SK-N-SH treated with all-trans-retinoic acid at 6 μM for 48 hours (cell line): ENCODE measurements around the gene DEAF1.

ENCODE experiments used
- ATAC-seq: fragments of 200-7000 bp; cut with Tn5 transposase; 3 replicates; pipeline ENCODE4 v1.9.1; 2020; ENCODE audit warnings: mild to moderate bottlenecking, moderate library complexity
- ARNTL ChIP-seq: fragments of 450-650 bp; formaldehyde crosslinking; IDR thresholded peaks from 2 replicates; pipeline ENCODE4 v1.5.0; 2020; ENCODE audit warnings: low read depth, mild to moderate bottlenecking, moderate library complexity, borderline replicate concordance
- BACH2 ChIP-seq: fragments of 250-450 bp; sonication (Bioruptor Pico); IDR thresholded peaks from 2 replicates; pipeline ENCODE4 v1.9.0; 2021; ENCODE audit warnings: mild to moderate bottlenecking, borderline replicate concordance
- CSDC2 ChIP-seq: fragments of 250-450 bp; sonication (Bioruptor Pico); IDR thresholded peaks from 2 replicates; pipeline ENCODE4 v1.5.0; 2020; ENCODE audit warnings: mild to moderate bottlenecking, moderate library complexity
- ESRRG ChIP-seq: fragments of 250-450 bp; sonication (Bioruptor Pico); IDR thresholded peaks from 2 replicates; pipeline ENCODE4 v1.6.1; 2021; ENCODE audit warnings: mild to moderate bottlenecking
- GLIS3 ChIP-seq: fragments of 250-450 bp; sonication (Bioruptor Pico); IDR thresholded peaks from 2 replicates; pipeline ENCODE4 v1.5.0; 2020; ENCODE audit warnings: mild to moderate bottlenecking, moderate library complexity
- ISL1 ChIP-seq: fragments of 250-450 bp; sonication (Bioruptor Pico); IDR thresholded peaks from 2 replicates; pipeline ENCODE4 v2.1.2; 2022; ENCODE audit warnings: mild to moderate bottlenecking, moderate library complexity
- OSR1 ChIP-seq: fragments of 250-450 bp; sonication (Bioruptor Pico); IDR thresholded peaks from 2 replicates; pipeline ENCODE4 v1.8.0; 2022; ENCODE audit warnings: moderate library complexity, mild to moderate bottlenecking, inconsistent platforms
- PPARA ChIP-seq: fragments of 250-450 bp; sonication (Bioruptor Pico); IDR thresholded peaks from 2 replicates; pipeline ENCODE4 v1.5.0; 2020; ENCODE audit warnings: mild to moderate bottlenecking, borderline replicate concordance
- RARB ChIP-seq: fragments of 250-450 bp; sonication (Bioruptor Pico); IDR thresholded peaks from 2 replicates; pipeline ENCODE4 v1.8.0; 2021; ENCODE audit warnings: mild to moderate bottlenecking, moderate library complexity
- SNAI2 ChIP-seq: fragments of 250-450 bp; sonication (Bioruptor Pico); IDR thresholded peaks from 2 replicates; pipeline ENCODE4 v1.5.0; 2020; ENCODE audit warnings: mild to moderate bottlenecking, moderate library complexity
- TCF4 ChIP-seq: fragments of 250-450 bp; sonication (Bioruptor Pico); IDR thresholded peaks from 2 replicates; pipeline ENCODE4 v1.8.0; 2021; ENCODE audit warnings: mild to moderate bottlenecking, moderate library complexity, borderline replicate concordance
- TOX ChIP-seq: fragments of 250-450 bp; sonication (Bioruptor Pico); IDR thresholded peaks from 2 replicates; pipeline ENCODE4 v1.8.0; 2021; ENCODE audit warnings: mild to moderate bottlenecking, moderate library complexity, borderline replicate concordance
- ZC3H10 ChIP-seq: fragments of 250-450 bp; sonication (Bioruptor Pico); IDR thresholded peaks from 2 replicates; pipeline ENCODE4 v1.5.1; 2021; ENCODE audit warnings: mild to moderate bottlenecking, moderate library complexity
- ZFP3 ChIP-seq: fragments of 250-450 bp; sonication (Bioruptor Pico); IDR thresholded peaks from 2 replicates; pipeline ENCODE4 v1.5.0; 2020; ENCODE audit warnings: mild to moderate bottlenecking, moderate library complexity
- ZFP30 ChIP-seq: fragments of 450-650 bp; formaldehyde crosslinking; IDR thresholded peaks from 2 replicates; pipeline ENCODE4 v1.5.0; 2022; ENCODE audit warnings: mild to moderate bottlenecking, moderate library complexity
- ZNF565 ChIP-seq: fragments of 450-650 bp; formaldehyde crosslinking; conservative IDR thresholded peaks from 2 replicates; pipeline ENCODE4 v1.5.0; 2020; ENCODE audit warnings: low read depth, mild to moderate bottlenecking, moderate library complexity
- ZNF70 ChIP-seq: fragments of 450-650 bp; formaldehyde crosslinking; IDR thresholded peaks from 2 replicates; pipeline ENCODE4 v1.5.0; 2020; ENCODE audit warnings: mild to moderate bottlenecking, moderate library complexity
- TF ChIP-seq, protein P1 (sequence below): fragments of 250-450 bp; sonication (Bioruptor Pico); IDR thresholded peaks from 2 replicates; pipeline ENCODE4 v1.8.0; 2020; ENCODE audit warnings: mild to moderate bottlenecking, moderate library complexity, borderline replicate concordance
- TF ChIP-seq, protein P2 (sequence below): fragments of 250-450 bp; sonication (Bioruptor Pico); IDR thresholded peaks from 2 replicates; pipeline ENCODE4 v1.8.0; 2021; ENCODE audit warnings: low read depth, mild to moderate bottlenecking, moderate library complexity, borderline replicate concordance
- TF ChIP-seq, protein P3 (sequence below): fragments of 250-450 bp; sonication (Bioruptor Pico); IDR thresholded peaks from 2 replicates; pipeline ENCODE4 v1.5.1; 2020; ENCODE audit warnings: low read depth, mild to moderate bottlenecking, moderate library complexity
- TF ChIP-seq, protein P4 (sequence below): fragments of 250-450 bp; sonication (Bioruptor Pico); IDR thresholded peaks from 2 replicates; pipeline ENCODE4 v1.5.1; 2021; ENCODE audit warnings: mild to moderate bottlenecking, moderate library complexity

DEAF1 gene

DNA sequence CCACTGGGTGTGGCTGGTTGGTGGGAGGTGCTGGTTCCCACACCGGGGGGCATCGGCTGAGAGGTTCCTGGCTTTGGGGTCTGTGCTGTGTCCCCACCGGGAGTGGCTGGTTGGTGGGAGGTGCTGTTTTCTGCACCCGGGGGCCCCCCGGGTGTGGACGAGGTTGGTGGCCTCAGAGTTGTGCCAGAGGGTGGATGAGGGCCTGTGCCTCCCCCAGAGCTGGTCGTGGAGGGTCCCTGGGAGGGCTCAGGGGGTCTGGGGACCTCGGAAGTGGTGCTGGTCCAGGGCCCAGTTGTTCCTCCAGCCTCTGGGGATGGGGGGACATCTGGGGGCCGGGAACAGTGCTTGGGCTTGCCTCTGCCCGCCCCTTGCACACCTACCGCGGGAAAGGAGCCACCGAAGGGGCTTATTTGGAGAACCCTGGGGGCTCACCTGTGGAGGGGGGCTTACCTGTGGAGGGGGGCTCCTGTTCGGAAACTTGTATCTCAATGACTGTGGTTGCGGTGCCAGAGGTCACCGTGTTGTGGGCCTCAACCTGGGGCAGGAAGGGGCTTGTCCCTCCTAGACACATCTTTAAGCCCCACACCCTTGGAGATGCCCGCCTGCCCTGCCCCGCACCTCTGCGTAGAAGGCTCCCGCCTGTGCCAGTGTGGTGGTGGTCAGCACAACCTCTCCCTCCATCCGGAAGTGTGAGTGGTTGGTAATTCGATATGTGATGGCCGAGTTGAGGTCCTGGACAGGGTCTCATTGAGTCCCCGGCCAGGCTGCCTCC lies 76.0 kb downstream of the DEAF1 start:
- TF ChIP-seq, protein P1, sequence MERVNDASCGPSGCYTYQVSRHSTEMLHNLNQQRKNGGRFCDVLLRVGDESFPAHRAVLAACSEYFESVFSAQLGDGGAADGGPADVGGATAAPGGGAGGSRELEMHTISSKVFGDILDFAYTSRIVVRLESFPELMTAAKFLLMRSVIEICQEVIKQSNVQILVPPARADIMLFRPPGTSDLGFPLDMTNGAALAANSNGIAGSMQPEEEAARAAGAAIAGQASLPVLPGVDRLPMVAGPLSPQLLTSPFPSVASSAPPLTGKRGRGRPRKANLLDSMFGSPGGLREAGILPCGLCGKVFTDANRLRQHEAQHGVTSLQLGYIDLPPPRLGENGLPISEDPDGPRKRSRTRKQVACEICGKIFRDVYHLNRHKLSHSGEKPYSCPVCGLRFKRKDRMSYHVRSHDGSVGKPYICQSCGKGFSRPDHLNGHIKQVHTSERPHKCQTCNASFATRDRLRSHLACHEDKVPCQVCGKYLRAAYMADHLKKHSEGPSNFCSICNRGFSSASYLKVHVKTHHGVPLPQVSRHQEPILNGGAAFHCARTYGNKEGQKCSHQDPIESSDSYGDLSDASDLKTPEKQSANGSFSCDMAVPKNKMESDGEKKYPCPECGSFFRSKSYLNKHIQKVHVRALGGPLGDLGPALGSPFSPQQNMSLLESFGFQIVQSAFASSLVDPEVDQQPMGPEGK (CRISPR knock-in tag) = no peak
- no peak for TF ChIP-seq ZFP30 (CRISPR knock-in tag)
- no peak for TF ChIP-seq CSDC2 (CRISPR knock-in tag)
- TF ChIP-seq, protein P2, sequence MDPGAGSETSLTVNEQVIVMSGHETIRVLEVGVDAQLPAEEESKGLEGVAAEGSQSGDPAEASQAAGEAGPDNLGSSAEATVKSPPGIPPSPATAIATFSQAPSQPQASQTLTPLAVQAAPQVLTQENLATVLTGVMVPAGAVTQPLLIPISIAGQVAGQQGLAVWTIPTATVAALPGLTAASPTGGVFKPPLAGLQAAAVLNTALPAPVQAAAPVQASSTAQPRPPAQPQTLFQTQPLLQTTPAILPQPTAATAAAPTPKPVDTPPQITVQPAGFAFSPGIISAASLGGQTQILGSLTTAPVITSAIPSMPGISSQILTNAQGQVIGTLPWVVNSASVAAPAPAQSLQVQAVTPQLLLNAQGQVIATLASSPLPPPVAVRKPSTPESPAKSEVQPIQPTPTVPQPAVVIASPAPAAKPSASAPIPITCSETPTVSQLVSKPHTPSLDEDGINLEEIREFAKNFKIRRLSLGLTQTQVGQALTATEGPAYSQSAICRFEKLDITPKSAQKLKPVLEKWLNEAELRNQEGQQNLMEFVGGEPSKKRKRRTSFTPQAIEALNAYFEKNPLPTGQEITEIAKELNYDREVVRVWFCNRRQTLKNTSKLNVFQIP (CRISPR knock-in tag) = no peak
- TF ChIP-seq PPARA (CRISPR knock-in tag) = no peak
- TF ChIP-seq ZNF565 = no peak
- TF ChIP-seq, protein P3, sequence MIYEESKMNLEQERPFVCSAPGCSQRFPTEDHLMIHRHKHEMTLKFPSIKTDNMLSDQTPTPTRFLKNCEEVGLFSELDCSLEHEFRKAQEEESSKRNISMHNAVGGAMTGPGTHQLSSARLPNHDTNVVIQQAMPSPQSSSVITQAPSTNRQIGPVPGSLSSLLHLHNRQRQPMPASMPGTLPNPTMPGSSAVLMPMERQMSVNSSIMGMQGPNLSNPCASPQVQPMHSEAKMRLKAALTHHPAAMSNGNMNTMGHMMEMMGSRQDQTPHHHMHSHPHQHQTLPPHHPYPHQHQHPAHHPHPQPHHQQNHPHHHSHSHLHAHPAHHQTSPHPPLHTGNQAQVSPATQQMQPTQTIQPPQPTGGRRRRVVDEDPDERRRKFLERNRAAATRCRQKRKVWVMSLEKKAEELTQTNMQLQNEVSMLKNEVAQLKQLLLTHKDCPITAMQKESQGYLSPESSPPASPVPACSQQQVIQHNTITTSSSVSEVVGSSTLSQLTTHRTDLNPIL = no peak
- no peak for TF ChIP-seq ZNF70
- no peak for TF ChIP-seq GLIS3 (CRISPR knock-in tag)
- no peak for TF ChIP-seq RARB (CRISPR knock-in tag)

DNA sequence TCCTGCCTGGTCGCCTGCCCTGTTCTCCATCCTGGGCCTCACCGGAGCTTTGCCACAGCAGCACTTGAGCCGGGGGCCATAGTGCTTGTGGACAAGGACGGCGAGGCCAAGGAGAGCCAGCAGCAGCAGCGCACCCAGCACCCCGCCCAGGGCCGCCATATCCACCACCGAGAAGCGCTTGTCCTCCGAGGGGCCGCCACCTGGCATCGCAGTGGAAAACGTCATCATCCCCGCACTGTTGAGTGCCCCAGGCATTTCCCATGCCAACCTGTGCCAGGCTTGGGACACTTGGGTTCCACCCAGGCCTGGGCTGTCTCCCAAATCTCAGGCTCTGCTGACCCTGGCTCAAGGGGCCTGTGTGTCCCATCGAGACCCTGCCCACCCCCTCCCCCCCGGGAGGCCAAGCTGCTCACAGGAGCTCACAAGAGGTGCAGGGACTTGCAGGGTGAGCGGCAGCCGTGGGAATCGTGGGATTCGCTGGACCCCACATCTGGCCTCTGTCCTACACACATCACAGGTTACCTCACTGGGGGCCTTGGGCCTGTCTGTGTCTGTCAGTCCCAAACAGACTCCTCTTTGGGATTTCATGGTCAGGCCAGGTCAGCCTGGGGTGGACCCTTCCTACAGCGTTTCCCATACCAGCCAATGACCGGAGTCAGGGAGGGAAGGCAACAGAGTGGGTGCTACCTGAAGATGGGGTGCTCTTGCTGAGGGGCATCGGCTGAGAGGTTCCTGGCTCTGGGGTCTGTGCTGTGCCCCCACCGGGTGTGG lies 76.9 kb downstream of the DEAF1 start:
- no peak for ATAC-seq
- TF ChIP-seq ZFP3 (no peak), BACH2 (CRISPR knock-in tag) (no peak)

More for the DNA sequence above, 76.0 kb downstream of the DEAF1 start:
- no peak for ATAC-seq

DNA sequence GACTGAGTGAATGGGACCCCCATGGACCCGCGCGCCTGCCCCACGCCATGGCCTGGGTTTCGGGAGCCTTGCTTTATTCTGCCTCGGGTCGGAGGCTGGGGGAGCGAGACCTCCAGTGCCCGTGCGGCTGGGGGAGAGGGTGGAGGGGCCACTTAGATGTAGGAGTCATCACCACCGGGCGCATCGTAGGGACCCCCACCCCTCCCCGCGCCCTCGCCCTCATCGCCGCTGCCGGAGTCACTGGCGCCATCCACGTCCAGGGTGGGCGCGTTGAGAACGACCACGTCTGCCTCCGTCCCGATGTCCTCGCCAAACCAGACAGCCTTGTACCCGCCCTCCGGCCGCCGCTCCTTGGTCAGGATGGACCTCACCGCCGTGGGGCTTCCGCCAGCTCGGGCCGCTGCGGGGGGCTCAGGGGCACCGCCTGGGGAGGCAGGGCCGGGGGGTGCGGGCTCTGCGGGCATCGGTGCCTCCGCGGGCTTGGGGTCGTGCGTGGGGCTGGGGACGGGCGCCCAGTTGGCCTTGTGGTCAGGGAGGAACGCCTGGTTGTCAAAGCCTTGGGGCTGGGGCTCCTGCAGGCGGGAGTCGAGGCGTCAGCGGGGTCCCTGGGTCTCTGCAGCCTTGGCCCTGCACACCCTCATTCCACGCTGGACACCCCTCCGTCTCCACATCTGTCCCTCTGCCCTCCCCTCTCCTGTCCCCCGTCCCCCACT lies 77.7 kb downstream of the DEAF1 start:
- ATAC-seq = no peak
- TF ChIP-seq, protein P2 (CRISPR knock-in tag) = no peak
- TF ChIP-seq ZFP30 (CRISPR knock-in tag) (no peak), ZC3H10 (CRISPR knock-in tag) (no peak), RARB (CRISPR knock-in tag) (no peak), TCF4 (no peak), BACH2 (CRISPR knock-in tag) (no peak), ZFP3 (no peak), GLIS3 (CRISPR knock-in tag) (no peak), CSDC2 (CRISPR knock-in tag) (no peak), ARNTL (CRISPR knock-in tag) (no peak), PPARA (CRISPR knock-in tag) (no peak), ZNF70 (no peak), ESRRG (CRISPR knock-in tag) (no peak), TOX (no peak), OSR1 (no peak), SNAI2 (no peak), ISL1 (no peak)
- TF ChIP-seq, protein P3 = no peak
- TF ChIP-seq, protein P1 (CRISPR knock-in tag) = no peak
- TF ChIP-seq, protein P4, sequence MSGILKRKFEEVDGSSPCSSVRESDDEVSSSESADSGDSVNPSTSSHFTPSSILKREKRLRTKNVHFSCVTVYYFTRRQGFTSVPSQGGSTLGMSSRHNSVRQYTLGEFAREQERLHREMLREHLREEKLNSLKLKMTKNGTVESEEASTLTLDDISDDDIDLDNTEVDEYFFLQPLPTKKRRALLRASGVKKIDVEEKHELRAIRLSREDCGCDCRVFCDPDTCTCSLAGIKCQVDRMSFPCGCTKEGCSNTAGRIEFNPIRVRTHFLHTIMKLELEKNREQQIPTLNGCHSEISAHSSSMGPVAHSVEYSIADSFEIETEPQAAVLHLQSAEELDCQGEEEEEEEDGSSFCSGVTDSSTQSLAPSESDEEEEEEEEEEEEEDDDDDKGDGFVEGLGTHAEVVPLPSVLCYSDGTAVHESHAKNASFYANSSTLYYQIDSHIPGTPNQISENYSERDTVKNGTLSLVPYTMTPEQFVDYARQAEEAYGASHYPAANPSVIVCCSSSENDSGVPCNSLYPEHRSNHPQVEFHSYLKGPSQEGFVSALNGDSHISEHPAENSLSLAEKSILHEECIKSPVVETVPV (CRISPR knock-in tag) = no peak
